H1 (cell line): Measurements from ENCODE around the gene GNAO1. TPM values are rescaled to one million over a fixed set of nuclear protein-coding genes. Genes with fewer than 3 reads are reported as not detected.

Experiments used
- CTCF ChIA-PET: fragments of 300-600 bp; sonication (Branson Sonifier 250); formaldehyde crosslinking; loops from one replicate; lab custom pipeline; 2021; ENCODE audit not compliant: partially characterized antibody; lab: Charles Lee
- POLR2A ChIA-PET: fragments of 300-600 bp; sonication (Branson Sonifier 250); formaldehyde crosslinking; loops from one replicate; lab custom pipeline; 2021; ENCODE audit warnings: inconsistent platforms; ENCODE audit not compliant: partially characterized antibody; lab: Charles Lee
- DNase-seq, 2 experiments: peaks; one replicate each; pipeline versions ENCODE4 v3.0.0 to v3.0.0-alpha.2; 2010 to 2022; ENCODE audit warnings: low spot score in 2 of 2, low read depth in 1 of 2, mixed read lengths in 1 of 2
- FAIRE-seq: peaks from 2 replicates; lab custom pipeline; 2011; peaks lifted over from hg19 to GRCh38; lab: Jason Lieb, UNC
- H2AFZ ChIP-seq: 2 replicates; pipeline ENCODE4 v1.8.1; 2012; ENCODE audit warnings: low read length, inconsistent platforms
- H2AK5ac ChIP-seq: 2 replicates; pipeline ENCODE4 v1.6.1; 2013; ENCODE audit warnings: low read depth, low read length
- H2BK120ac ChIP-seq: replicated peaks from 2 replicates; pipeline ENCODE3; 2013; ENCODE audit warnings: low read depth, low read length, inconsistent platforms
- H2BK12ac ChIP-seq: 2 replicates; pipeline ENCODE4 v1.6.1; 2013; ENCODE audit warnings: low read depth, low read length
- H2BK15ac ChIP-seq: 2 replicates; pipeline ENCODE4 v1.6.1; 2013; ENCODE audit warnings: low read length
- H2BK20ac ChIP-seq: 2 replicates; pipeline ENCODE4 v1.6.1; 2013; ENCODE audit warnings: low read length
- H2BK5ac ChIP-seq: 2 replicates; pipeline ENCODE4 v1.6.1; 2013; ENCODE audit warnings: low read depth, low read length
- H3K14ac ChIP-seq: 2 replicates; pipeline ENCODE4 v1.6.1; 2013; ENCODE audit warnings: inconsistent platforms; ENCODE audit not compliant: insufficient read length
- H3K18ac ChIP-seq: 2 replicates; pipeline ENCODE4 v1.6.1; 2013; ENCODE audit warnings: low read length; ENCODE audit errors: extremely low read depth
- H3K23ac ChIP-seq: 2 replicates; pipeline ENCODE4 v1.6.1; 2013; ENCODE audit warnings: inconsistent platforms; ENCODE audit not compliant: insufficient read length
- H3K23me2 ChIP-seq: 2 replicates; pipeline ENCODE4 v1.6.1; 2013; ENCODE audit warnings: low read depth, low read length
- H3K27ac ChIP-seq: 2 replicates; pipeline ENCODE4 v1.6.1; 2011; ENCODE audit warnings: low read depth, low read length, inconsistent platforms
- H3K27me3 ChIP-seq, 4 experiments: replicated peaks in 1 of 4; 1 replicate in 1 of 4; 2 replicates in 3 of 4; pipeline versions ENCODE4 v1.6.1 to v1.8.1; 2011 to 2013; ENCODE audit warnings: low read length in 3 of 4, mild to moderate bottlenecking in 3 of 4, inconsistent platforms in 2 of 4, mixed read lengths in 2 of 4, moderate library complexity in 1 of 4; ENCODE audit not compliant: control insufficient read depth in 3 of 4, insufficient read depth in 3 of 4; ENCODE audit errors: extremely low read depth in 1 of 4
- H3K36me3 ChIP-seq, 4 experiments: 2 replicates each; pipeline versions ENCODE4 v1.6.1 to v1.8.1; 2011 to 2013; ENCODE audit warnings: mild to moderate bottlenecking in 4 of 4, low read length in 3 of 4, moderate library complexity in 2 of 4, control low read depth in 1 of 4, inconsistent platforms in 1 of 4; ENCODE audit not compliant: insufficient read depth in 4 of 4, control insufficient read depth in 2 of 4
- H3K4ac ChIP-seq: replicated peaks from 2 replicates; pipeline ENCODE3; 2013; ENCODE audit warnings: low read length, low read depth, mixed read lengths, inconsistent platforms; ENCODE audit not compliant: insufficient read length
- H3K4me1 ChIP-seq, 4 experiments: replicated peaks in 1 of 4; 1 replicate in 1 of 4; 2 replicates in 3 of 4; pipeline versions ENCODE4 v1.6.1 to v1.8.1; 2011 to 2013; ENCODE audit warnings: low read length in 3 of 4, inconsistent platforms in 2 of 4, mixed read lengths in 1 of 4; ENCODE audit not compliant: insufficient read depth in 4 of 4, control insufficient read depth in 3 of 4
- H3K4me2 ChIP-seq, 2 experiments: 2 replicates each; pipeline versions ENCODE4 v1.6.1 to v1.8.1; 2011 to 2013; ENCODE audit warnings: low read depth in 2 of 2, low read length in 2 of 2, control low read depth in 1 of 2, inconsistent platforms in 1 of 2, mild to moderate bottlenecking in 1 of 2; ENCODE audit not compliant: insufficient read depth in 1 of 2
- H3K4me3 ChIP-seq, 4 experiments: fragments of 200-600, 300-600 bp in 1 of 4; sonication (generic), shearing (Covaris generic), sonication (Bioruptor Twin) in 1 of 4; 2 replicates each; pipeline versions ENCODE4 v1.5.1 to v1.8.1; 2011 to 2016; ENCODE audit warnings: low read length in 4 of 4, low read depth in 3 of 4, control low read depth in 2 of 4, inconsistent platforms in 2 of 4, mild to moderate bottlenecking in 2 of 4, mixed read lengths in 1 of 4, moderate library complexity in 1 of 4; ENCODE audit not compliant: insufficient read depth in 2 of 4; ENCODE audit errors: extremely low read depth in 1 of 4
- H3K56ac ChIP-seq: replicated peaks from 2 replicates; pipeline ENCODE3; 2013; ENCODE audit warnings: low read depth, mild to moderate bottlenecking, mixed read lengths, low read length, inconsistent platforms; ENCODE audit not compliant: insufficient read length
- H3K79me1 ChIP-seq: 2 replicates; pipeline ENCODE4 v1.6.1; 2013; ENCODE audit warnings: low read depth, low read length, control low read depth
- H3K79me2 ChIP-seq, 2 experiments: 2 replicates each; pipeline versions ENCODE4 v1.6.1 to v1.8.1; 2012 to 2013; ENCODE audit warnings: low read length in 2 of 2, mild to moderate bottlenecking in 2 of 2, inconsistent platforms in 1 of 2; ENCODE audit not compliant: insufficient read depth in 2 of 2, control insufficient read depth in 1 of 2
- H3K9ac ChIP-seq, 4 experiments: replicated peaks in 1 of 4; 1 replicate in 1 of 4; 2 replicates in 3 of 4; pipeline versions ENCODE4 v1.6.1 to v1.8.1; 2011 to 2013; ENCODE audit warnings: low read depth in 3 of 4, low read length in 3 of 4, control low read depth in 2 of 4, mild to moderate bottlenecking in 2 of 4, moderate library complexity in 2 of 4, inconsistent platforms in 1 of 4; ENCODE audit errors: extremely low read depth in 1 of 4
- H3K9me3 ChIP-seq, 2 experiments: 2 replicates each; pipeline versions ENCODE4 v1.6.1 to v1.8.1; 2012 to 2013; ENCODE audit warnings: mild to moderate bottlenecking in 2 of 2, moderate library complexity in 2 of 2, control low read depth in 1 of 2, inconsistent platforms in 1 of 2, low read depth in 1 of 2, low read length in 1 of 2, mixed read lengths in 1 of 2; ENCODE audit not compliant: insufficient read depth in 2 of 2
- H4K20me1 ChIP-seq, 2 experiments: replicated peaks in 1 of 2; 2 replicates each; pipeline versions ENCODE3 to v1.8.1; 2011 to 2013; ENCODE audit warnings: inconsistent platforms in 2 of 2, low read length in 2 of 2, mild to moderate bottlenecking in 1 of 2; ENCODE audit not compliant: insufficient read depth in 2 of 2, control insufficient read depth in 1 of 2
- H4K5ac ChIP-seq: 2 replicates; pipeline ENCODE4 v1.6.1; 2013; ENCODE audit warnings: low read length, low read depth, mixed read lengths, inconsistent platforms; ENCODE audit not compliant: insufficient read length
- H4K8ac ChIP-seq: 2 replicates; pipeline ENCODE4 v1.8.0; 2013; ENCODE audit warnings: mild to moderate bottlenecking, moderate library complexity, low read length, inconsistent platforms; ENCODE audit not compliant: insufficient read depth; ENCODE audit errors: extremely low read depth
- H4K91ac ChIP-seq: replicated peaks from 2 replicates; pipeline ENCODE3; 2013; ENCODE audit warnings: low read length, mixed read lengths, inconsistent platforms; ENCODE audit not compliant: insufficient read length
- SP1 ChIP-seq: IDR thresholded peaks from 2 replicates; pipeline ENCODE4 v1.6.1; 2011; ENCODE audit warnings: low read depth, low read length
- WGBS, 2 experiments: shearing (Covaris generic) in 1 of 2; methylation state at CpG; one replicate each; pipeline versions ENCODE4 v1.1.6 to v1.1.7; 2013 to 2015; ENCODE audit warnings: low lambda C conversion rate in 2 of 2, mixed read lengths in 2 of 2, inconsistent platforms in 1 of 2, low coverage in 1 of 2, missing lambda C conversion rate in 1 of 2; ENCODE audit not compliant: insufficient replicate concordance in 2 of 2, insufficient coverage in 1 of 2, insufficient read length in 1 of 2; ENCODE audit errors: extremely low coverage in 1 of 2, missing lambda C conversion rate in 1 of 2; 5-methylcytosine and 5-hydroxymethylcytosine counted together
- polyA plus RNA-seq, 7 experiments: library from polyadenylated mRNA; depleted of rRNA in 3 of 7; stranded (reverse) in 5 of 7; unstranded in 2 of 7; fragments of >200 nt in 5 of 7; fragments of 200-250 nt in 2 of 7; gene quantifications; 1 replicate in 5 of 7; 2 replicates in 1 of 7; 4 replicates in 1 of 7; pipeline versions ENCODE4 v1.2.1 to v1.2.3, GENCODE V29; 2011 to 2013; ENCODE audit warnings: missing spikeins in 2 of 7, mixed read lengths in 2 of 7
- total RNA-seq: library from RNA; stranded (reverse); fragmentation: NEBNext Ultra II Directional; extraction: Animal tissue kit (Norgen Biotek cat#: 25700); gene quantifications from 2 replicates; pipeline ENCODE4 v1.2.1, GENCODE V29; 2021

The GNAO1 gene
- total and polyA plus RNA-seq, 2 of the 8 experiments (the other 6 are each of a cell fraction or from before 2014, with no cell fraction given), result 6.7 to 34.4 TPM

- Histone ChIP-seq H3K4me2 (no peak overlapping the region), H3K79me1 (no peaks in the 10 kb centered on the region), H3K9ac (no peak overlapping the region), H2BK12ac (no peak overlapping the region), H3K27ac (no peak overlapping the region), H2BK20ac (no peak overlapping the region), H3K18ac (no peak overlapping the region), H3K79me2 (no peaks in the 10 kb centered on the region), H2AK5ac (no peak overlapping the region), H2AFZ (no peak overlapping the region), H4K8ac (no peak overlapping the region), H4K91ac (no peak overlapping the region), H3K9me3 (peaks cover 8% of the 10 kb centered on the region in 2 experiments; a peak in 2 of 4 replicates), H3K23ac (no peak overlapping the region), H3K4ac (no peak overlapping the region), H3K27me3 (peaks cover 0 to 1% (median 0%) of the 10 kb centered on the region in 4 experiments; a peak in 1 of 7 replicates), H2BK5ac (no peak overlapping the region), H3K36me3 (no peaks in the 10 kb centered on the region), H2BK15ac (no peak overlapping the region), H3K4me1 (no peaks in the 10 kb centered on the region), H3K56ac (no peak overlapping the region), H3K14ac (no peak overlapping the region), H4K5ac (no peak overlapping the region), H3K4me3 (no peak overlapping the region), H3K23me2 (no peaks in the 10 kb centered on the region), H4K20me1 (no peaks in the 10 kb centered on the region), H2BK120ac (no peak overlapping the region)
- FAIRE-seq (no peak), DNase-seq (no peak)
- 100% methylated on average over 2 of the region's 2 CpGs; no CpG with 5 or more reads in 1 of the 2 experiments for WGBS, 2 experiments
- POLR2A ChIA-PET, result interaction anchor here (0.6 to 1.1 kb wide), 2 partner anchors 25 to 35 kb away, joined by 3 read pairs; no protein-coding TSS in a partner anchor
- CTCF ChIA-PET, result no interaction called here
- TF ChIP-seq SP1, result no peak
Measured at GRCh38 chr16:56151621-56152020, 39.7 kb upstream of the GNAO1 start.
